OCI-LY1 (cell line): ENCODE measurements around the gene DHPS.

Source experiments
- CTCF ChIP-seq: fragments of 200-600 bp; sonication (generic), shearing (Covaris generic); IDR thresholded peaks from 2 replicates; pipeline ENCODE4 v1.5.1; 2017; ENCODE audit warnings: mild to moderate bottlenecking, antibody characterized with exemption, low read length, moderate library complexity, mixed read lengths
- EZH2 ChIP-seq: fragments of 200-600 bp; sonication (generic), shearing (Covaris generic); IDR thresholded peaks from 2 replicates; pipeline ENCODE4 v1.8.0; 2017; ENCODE audit warnings: borderline replicate concordance, mixed run types, mild to moderate bottlenecking, antibody characterized with exemption, low read length, moderate library complexity, mixed read lengths

- no peak for TF ChIP-seq CTCF
- TF ChIP-seq EZH2 = no peak
Observed at GRCh38 chr19:12642506-12642905, 39.2 kb downstream of the DHPS start.
